Ureter (tissue), 1 donor: ENCODE measurements around the gene CYP2W1. TPM values are rescaled to one million over a fixed set of nuclear protein-coding genes. Genes with fewer than 3 reads are reported as not detected.

Experiments used
- DNase-seq: peaks from one replicate; pipeline ENCODE4 v3.0.0-alpha.2; 2020; ENCODE audit warnings: low spot score
- total RNA-seq: library from RNA; stranded (reverse); gene quantifications from one replicate; pipeline ENCODE4 v1.2.4, GENCODE V29; 2023
- donor health status: DM: yes; HTN: yes; CAD: no.

Gene CYP2W1
- total RNA-seq, 1 donor from 2014 or later: 0.44 TPM

GRCh38 chr7:1014681-1015080, 31.7 kb downstream of the CYP2W1 start:
- DNase-seq: no peak

DNA sequence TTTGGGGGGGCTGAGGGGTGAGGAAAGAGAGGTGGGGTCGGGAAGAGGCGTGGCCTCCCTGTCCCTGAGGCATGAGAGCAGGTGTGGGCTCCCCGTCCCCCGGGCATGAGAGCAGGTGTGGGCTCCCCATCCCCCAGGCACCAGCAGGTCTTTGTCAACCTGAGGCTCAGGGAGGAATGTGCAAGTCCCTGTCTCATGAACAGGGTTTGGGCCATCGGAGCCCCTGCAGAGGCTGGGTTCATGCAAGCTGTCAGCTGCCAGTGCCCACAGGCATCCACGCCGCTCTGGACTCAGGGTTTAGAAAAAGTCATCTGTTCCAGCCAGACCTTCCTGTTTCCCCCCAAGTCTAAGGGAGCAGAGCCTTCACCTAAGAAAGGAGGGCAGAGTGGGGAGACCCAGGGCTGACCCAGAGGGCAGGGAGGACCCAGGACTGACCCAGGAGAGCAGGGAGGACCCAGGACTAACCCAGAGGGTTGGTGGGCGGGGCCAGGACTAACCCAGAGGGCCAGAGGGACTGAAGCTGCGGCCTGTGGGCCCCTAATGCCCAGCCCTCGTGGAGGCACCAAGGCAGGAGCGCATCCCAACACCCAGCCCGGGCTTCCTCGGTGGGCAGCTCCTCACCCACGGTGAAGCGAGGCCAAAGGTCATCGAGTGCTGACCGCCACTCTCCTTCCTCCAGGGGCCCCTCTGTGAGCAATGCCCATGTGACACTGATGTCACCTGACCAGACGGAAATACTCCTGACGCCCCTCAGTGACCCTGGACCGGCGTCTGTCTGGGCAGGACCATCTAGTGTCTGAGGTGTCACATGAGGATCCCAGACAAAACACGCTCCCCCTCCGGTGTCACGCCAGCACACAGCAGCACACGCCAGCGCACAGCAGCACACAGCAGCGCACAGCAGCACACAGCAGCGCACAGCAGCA, 32.5 kb downstream of the CYP2W1 start:
- no peak for DNase-seq

- no peak for DNase-seq
Measured at GRCh38 chr7:1016577-1017531, 33.9 kb downstream of the CYP2W1 start.

DNA sequence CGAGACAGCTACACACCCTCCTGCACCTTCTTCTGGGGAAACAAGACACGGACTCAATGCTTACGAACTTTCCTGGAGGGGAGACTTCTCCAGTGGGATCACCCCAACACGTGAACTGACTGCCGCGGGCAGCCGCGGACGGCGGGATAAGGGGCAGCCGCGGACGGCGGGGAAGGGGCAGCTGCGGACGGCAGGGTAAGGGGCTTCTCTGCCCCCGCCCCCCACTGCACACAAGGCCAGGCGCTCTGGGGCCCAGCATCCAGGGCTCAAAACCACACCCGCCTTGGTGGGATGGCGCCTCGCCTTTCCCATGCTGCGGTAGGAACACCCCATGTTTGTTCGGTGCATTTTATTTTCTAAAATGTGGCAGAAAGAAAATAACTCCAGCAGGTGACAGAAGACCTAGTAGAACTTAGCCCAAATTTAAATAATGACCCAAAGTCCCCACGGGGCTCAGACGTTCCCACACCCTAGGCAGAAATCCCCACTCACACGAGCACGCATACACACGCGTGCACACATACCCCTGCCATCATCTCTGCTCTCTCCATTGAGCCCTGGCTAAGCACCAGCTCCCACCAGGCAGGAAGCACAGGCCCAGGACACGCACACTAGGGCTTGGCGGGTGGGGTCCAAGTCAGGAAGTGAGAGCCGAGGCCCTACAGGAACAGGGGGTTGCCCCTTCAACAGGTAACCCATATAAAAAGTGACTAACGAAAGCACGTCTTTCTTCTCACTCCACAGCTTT, 34.8 kb downstream of the CYP2W1 start:
- DNase-seq: no peak

DNA sequence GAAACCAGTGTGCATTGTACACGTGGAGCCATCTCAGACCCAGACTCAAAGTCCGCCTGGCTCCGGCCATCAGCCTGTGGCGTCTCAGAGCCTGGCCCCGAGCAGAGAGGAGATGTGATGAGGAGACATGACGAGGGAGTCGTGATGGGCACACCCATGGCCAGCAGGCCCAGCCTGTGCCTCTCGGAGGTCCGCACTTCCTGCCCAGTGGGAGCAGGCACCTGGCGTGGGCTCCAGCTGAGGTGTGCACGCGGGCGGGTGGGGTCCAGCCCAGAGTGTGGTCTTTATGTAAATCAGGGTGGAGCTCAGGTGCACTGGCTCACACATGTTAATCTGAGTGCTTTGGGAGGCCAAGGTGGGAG, 35.3 kb downstream of the CYP2W1 start:
- no peak for DNase-seq

DNA sequence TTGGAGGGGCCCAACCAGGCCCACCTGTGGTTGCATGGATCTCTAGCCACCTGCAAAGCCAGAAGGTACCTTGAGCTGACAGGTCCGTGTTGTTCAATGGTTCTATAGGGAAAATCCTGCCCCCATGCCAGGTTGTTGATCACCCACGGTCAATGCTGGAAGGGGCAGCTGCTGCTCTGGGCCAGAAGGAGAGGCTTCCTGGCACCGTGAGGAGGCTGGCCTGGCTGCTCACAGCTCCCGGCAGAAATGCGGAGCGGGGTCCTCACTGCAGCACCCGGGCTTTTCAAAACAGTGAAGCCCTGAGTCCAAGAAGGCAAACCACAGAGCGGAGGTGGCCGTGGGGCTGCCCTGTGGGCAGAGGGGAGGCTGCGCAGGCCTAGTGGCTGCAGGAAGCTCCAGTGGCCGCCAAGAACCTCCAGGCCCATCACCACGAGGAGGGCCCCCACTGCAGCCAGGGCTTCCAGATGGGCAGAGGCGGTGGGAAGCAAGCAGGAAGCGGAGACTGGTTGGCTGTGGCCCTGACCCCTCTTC, 36.3 kb downstream of the CYP2W1 start:
- DNase-seq: no peak

GRCh38 chr7:1019789-1020610, 37.0 kb downstream of the CYP2W1 start:
- DNase-seq: no peak

- DNase-seq: no peak
Measured at GRCh38 chr7:1020849-1021251, 37.9 kb downstream of the CYP2W1 start.

GRCh38 chr7:1021366-1021765, 38.4 kb downstream of the CYP2W1 start:
- no peak for DNase-seq

DNA sequence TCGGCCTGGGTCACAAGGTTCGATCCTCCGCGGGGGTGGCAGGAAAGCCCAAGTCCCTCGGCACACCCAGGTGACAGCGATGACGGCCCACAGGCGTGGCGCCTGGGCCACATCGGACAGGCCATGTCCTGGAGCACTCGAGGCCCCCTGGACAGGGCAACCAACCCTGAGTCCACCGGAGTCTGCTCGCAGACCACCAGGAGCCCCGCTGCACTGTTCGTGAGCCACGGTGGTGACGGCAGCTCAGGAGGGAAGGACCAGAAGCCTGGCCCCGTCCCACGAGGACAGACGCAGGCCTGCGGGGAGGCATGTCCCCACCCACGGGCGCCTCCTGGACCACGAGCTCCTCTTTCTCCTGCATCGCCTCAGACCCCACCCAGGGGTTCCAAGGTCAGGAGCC, 39.0 kb downstream of the CYP2W1 start:
- DNase-seq: no peak

- no peak for DNase-seq
Measured at GRCh38 chr7:1022356-1022755, 39.4 kb downstream of the CYP2W1 start.

DNA sequence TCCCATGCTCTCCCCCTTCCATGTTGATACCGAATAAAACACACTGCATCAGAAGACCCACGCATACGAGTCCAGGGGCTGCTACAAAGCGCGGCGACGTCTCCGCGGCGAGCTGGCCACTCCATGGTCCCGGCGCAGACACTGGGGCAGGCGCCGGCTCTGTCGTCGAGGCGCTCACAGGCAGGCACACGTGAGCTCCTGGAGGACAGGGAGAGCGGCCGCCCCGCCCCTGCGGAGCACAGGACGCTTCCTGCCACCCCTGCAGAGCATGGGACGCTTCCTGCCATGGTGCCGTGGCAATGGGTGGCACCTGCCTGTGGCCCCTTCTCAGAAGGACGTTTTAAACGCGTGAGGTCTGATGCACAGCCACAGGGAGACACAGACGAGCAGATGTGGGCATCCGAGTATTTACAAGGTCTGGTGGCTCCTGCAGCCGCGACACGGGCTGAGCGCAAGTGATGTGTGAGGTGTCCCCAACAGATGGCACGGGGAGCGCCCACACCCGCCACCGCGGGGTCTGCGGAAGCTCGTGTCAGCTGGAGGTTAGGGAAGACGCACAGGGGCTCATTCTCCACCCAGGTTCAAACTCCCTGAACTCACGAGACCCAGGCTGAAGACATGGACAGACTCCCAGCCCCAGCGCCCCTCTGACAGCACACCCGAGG, 40.0 kb downstream of the CYP2W1 start:
- no peak for DNase-seq

GRCh38 chr7:1024331-1024841, 41.4 kb downstream of the CYP2W1 start:
- DNase-seq: no peak

- no peak for DNase-seq
Measured at GRCh38 chr7:1024876-1025742, 42.1 kb downstream of the CYP2W1 start.

GRCh38 chr7:1025743-1026581, 43.0 kb downstream of the CYP2W1 start:
- no peak for DNase-seq

DNA sequence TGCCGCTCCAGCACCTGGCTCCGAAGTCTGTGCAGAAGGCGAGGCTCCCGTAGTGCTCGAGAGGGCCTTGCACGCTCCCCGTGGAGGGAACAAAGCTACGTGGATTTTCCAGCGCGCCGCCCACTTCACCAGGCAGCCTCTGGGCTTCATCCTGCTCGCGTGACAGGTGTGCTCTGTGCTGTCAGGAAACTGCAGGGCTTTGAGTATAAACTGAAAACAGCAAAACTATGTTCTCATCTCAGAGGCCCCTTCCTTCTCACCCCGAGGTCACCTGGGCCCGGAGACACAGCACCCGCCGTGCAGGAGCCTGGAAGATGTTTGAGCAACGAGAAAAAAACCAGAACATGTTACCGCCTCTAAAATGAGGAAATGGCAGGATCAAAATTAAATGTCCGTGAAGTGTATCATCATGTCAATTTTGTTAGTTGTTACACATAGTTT, 43.8 kb downstream of the CYP2W1 start:
- no peak for DNase-seq

GRCh38 chr7:1027242-1028043, 44.5 kb downstream of the CYP2W1 start:
- DNase-seq: no peak
